Stimulated activated CD8-positive, alpha-beta memory T cell treated with anti-CD3 and anti-CD28 coated beads, Interleukin-4, amount 100 ng/mL, for 24 hours (primary cell): Measurements from ENCODE around the gene AMDHD2.

Experiments
- DNase-seq: peaks from one replicate; pipeline ENCODE4 v3.0.0-alpha.2; 2020; ENCODE audit warnings: low read depth

Gene AMDHD2

DNA sequence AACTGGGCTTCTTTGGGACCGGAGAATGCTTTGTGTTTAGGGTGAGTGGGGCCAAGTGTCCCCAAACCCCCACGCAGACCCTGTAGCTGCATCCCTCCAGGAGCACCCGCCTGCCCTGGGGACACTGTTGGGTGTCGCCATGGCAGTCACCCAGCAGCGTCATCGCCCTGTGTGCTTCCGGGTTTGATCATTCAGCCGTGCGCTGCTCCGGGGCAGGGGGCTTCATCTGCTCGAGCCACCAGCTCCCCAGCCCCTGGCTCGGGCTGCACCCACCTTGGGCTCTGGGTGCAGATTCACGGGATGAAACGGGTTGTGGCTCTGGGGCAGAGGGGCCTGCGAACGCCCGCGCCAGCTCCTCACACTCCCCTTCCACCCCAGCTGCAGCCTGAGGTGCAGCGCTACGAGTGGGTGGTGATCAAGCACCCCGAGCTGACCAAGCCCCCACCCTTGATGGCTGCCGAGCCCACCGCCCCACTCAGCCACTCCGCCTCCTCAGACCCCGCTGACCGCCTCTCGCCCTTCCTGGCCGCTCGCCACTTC is 20.2 kb upstream of the AMDHD2 start:
- no peak for DNase-seq

DNA sequence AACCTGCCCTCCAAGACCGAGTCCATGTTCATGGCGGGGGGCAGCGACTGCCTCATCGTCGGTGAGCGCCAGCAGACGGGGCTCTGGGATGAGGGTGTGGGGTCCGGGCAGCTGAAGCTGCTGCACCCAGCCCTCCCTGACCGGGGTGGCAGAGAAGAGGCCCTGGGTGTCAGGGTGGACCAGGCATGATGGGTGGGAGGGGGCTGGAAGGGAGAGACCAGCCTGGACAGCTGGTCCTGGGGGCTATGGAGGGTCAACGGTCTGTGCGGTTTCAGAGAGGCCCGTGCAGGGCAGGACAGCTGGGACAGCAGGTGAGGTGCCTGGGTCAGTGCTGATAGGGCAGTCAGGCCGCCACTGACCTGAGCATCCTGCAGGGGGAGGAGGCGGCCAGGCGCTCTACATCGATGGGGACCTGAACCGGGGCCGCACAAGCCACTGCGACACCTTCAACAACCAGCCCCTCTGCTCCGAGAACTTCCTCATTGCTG is 19.7 kb upstream of the AMDHD2 start:
- DNase-seq, result no peak

GRCh38 chr16:2500918-2501750 is 19.0 kb upstream of the AMDHD2 start:
- DNase-seq, result peak; percentile 73

GRCh38 chr16:2501946-2502895 is 17.9 kb upstream of the AMDHD2 start:
- DNase-seq, result no peak

DNA sequence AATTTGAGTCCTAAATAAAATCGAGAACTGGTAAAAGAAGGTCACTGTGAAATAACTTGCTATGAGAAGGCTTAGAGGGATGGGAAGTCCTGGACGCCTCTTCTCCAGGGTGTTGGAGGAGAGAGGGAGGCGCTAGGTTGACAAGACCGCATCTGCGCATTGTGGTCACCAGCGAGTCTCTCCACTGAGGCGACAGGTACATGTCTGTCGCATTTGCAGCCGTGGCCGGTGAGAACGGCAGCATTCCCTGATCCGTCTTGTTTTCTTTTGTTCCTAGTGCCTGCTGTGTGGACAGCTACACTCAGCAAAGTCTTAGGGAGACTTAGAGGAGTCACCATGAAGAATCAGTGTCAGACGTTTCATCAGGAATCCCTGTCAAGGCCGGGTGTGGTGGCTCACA is 14.5 kb upstream of the AMDHD2 start:
- no peak for DNase-seq

DNA sequence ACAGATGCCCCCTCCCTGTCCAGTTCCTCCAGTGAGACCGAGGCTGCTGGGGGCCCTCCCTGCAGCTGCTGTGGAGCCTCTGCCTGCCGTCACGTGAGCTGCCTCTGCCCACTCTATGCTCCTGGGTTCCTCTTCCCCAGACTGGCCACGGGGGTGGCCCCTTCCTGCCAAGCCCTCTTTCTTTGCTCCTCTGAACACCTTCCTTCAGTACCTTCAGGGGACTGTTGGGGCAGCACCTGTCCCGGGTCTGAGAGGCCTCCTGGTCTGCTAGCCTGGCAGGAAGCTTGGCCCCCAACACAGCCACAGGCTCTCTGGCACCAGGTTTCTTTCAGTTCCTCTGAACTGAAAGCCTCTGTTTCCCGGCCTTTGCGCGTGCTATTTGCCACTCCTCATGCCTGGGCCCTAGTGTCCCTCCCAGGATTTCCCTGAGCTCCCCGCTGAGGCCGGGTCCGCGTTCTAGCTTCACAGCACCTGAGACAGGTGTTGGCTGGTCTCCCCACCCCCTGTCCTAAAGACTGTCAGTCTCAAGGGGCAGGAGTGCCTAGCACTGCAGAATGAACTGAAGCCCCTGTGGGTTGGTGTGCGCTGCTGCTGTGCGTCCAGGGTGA is 13.0 kb upstream of the AMDHD2 start:
- DNase-seq, result no peak

DNA sequence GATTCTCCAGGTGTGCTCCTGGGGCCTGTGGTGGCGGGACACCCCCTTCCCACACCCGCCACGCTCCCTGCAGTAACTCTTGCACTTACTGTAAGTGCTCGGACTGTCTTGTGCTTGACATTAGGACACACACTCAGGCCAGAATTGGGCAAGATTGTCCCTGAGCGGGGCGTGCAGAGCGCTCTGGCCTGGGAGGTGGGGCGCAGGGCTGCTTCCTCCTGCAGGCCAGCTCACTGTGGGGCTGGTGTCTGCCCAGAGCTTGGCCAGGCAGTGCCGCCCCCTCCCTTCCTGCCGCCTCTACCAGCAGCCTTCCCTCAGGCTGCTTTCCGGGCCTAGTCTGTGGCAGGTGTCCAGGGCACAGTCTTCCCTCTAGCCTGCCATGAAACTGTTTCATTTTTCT is 12.5 kb upstream of the AMDHD2 start:
- no peak for DNase-seq

DNA sequence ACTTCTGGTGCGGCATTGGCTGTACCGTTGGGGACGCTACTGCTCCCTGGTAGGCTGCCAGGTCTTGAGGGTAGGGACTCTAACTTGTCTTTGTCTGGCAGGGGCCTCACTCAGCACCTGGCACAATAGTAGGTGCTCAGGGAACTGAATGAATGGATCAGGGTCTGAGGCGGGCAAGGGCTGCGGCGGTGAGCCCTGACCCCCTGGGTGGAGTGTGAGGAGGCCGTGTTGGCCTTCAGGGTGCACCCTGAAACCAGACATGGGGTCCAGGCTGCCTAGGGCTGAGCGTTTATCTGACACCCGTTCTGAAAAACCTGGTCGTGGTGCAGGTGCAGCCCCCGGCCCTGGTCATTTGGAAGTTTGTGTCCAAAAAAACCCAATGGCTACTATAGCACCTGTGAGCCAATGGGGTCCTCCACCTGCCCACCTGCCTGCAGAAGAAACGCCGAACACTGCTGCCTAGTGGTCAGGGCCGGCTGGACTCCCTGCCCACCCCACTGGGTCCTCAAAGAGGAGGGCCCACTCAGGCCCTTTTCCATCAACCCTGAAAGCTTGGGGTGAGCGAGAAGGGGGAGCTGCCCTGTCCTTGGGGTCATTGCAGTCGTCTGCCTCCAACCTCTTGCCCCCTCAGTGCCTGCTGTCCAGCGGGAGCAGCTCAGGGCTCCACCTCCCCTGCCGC is 11.3 kb upstream of the AMDHD2 start:
- no peak for DNase-seq

DNA sequence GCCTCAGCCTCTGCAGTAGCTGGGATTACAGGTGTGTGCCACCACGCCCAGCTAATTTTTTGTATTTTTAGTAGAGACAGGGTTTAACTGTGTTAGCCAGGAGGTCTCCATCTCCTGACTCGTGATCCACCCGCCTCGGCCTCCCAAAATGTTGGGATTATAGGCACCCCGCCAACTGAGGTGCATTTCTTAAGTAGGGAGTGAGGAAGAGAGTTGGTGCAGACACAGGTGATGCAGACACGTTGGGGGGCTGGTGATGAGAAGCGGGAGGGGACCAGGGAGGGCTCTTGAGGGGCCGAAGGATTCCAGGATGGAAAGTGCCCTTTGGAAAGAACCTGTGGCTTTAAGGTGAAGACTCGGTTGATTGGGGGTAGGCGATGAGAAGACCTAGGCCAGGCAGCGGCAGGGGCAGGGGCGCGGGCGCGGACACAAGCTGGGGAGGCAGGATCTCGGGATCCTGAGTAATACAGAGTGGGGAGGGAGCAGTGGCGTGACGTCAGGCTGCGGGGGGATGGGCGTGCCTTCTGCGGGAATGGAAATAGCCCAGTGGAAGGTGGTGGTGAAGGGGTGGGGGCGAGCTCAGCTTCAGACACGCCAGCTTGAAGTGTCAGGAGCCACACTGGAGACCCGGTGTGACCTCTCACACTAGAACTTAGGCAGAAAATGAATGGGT is 8.9 kb upstream of the AMDHD2 start:
- no peak for DNase-seq

GRCh38 chr16:2511996-2512734 is 8.0 kb upstream of the AMDHD2 start:
- DNase-seq, result no peak

DNA sequence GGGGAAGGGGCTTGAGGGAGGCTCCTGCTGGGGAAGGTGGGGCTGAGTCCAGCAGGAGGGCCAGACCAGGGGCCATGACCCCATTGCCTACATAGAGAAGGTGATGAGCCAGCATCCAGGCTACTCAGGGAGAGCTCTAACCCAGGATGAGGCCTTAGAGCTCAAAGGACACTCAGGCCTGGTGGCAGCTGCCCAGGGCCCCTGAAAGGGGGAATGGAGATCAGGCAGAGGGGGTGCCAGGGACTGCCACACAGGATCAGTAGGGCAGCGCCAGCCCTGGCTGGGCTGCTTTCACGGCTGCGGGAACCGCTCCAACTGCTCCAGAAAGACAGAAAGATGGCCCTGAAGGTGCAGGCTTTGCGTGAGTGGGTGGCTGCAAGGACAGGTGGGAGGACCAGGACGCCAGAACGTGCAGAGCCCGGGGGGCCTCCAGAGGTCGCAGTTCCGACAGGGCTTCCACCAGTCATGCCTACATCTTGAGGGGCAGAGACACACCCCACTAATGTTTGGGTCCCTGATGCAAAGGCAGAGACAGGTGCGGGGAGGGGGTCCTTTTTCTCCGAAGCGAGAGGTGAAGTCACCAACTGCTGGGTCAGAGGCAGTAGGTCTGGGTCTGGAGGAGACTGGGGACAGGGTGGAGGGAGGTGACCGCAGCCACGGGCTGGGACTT is 7.3 kb upstream of the AMDHD2 start:
- DNase-seq, result no peak

GRCh38 chr16:2513405-2514332 is 6.5 kb upstream of the AMDHD2 start, which contains the start of gene ATP6V0C:
Gene ATP6V0C, plus strand, starts transcription at chr16:2513952. Its CDS starts 152 bp downstream, at chr16:2514104.
- DNase-seq, result peak; percentile 83

- no peak for DNase-seq
Measured at GRCh38 chr16:2514333-2515179, 5.6 kb upstream of the AMDHD2 start.

DNA sequence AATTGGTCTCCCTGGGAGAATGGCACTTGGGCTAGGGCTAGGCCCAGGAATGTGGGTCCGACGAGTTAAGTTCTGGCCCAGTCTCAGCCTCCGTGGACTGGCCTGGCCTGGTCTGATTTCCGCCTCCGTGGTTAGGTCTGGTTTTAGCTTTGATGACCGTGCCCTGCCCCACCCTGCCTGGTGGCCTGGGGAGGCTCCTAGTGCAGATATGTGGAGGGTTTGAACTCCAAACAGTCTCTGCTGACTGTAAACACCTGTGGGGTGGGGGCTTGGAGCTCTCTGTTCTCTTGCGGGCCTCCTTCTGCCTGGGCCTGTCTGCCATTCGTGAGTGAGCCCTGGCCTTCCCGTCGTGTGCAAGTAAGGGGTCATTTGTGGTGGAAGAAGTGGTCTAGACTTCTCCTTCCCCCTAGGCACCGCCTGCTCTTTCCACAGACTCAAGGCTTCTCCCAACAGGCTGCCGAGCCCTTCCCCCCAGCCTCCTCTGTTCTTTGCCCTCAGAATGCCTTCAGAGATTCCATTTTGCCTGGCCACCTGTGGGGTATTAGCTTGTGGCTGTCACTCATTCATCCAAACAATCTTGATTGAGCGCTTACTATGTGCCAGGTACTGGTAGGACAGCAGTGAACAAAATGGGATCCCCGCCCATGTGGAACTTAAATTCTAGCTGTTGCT is 4.9 kb upstream of the AMDHD2 start:
- no peak for DNase-seq

- no peak for DNase-seq
Measured at GRCh38 chr16:2516391-2517240, 3.6 kb upstream of the AMDHD2 start.
